C4-2B (cell line): ENCODE data around the gene FANK1.
"Not testable (repeated sequence)": the region's sequence is repeated elsewhere in the genome, so short reads cannot be mapped to it uniquely, and the experiment has no call there.

Source experiments
- H3K27ac ChIP-seq: fragments of 450-650 bp; 2 replicates; pipeline ENCODE4 v1.5.1; 2017
- CTCF ChIP-seq: fragments of 450-650 bp; conservative IDR thresholded peaks from 2 replicates; pipeline ENCODE4 v1.5.1; 2017; ENCODE audit warnings: mild to moderate bottlenecking
- ZFX ChIP-seq: fragments of 450-650 bp; IDR thresholded peaks from 2 replicates; pipeline ENCODE4 v1.6.1; 2017

FANK1 gene

GRCh38 chr10:125951290-125951689 is 54.9 kb downstream of the FANK1 start:
- H3K27ac ChIP-seq = no peak overlapping the region
- TF ChIP-seq CTCF = no peak
- TF ChIP-seq ZFX = no peak

- TF ChIP-seq ZFX (no peak), CTCF (no peak)
Measured at GRCh38 chr10:125953778-125954385, 57.5 kb downstream of the FANK1 start.

GRCh38 chr10:125955766-125956165 is 59.4 kb downstream of the FANK1 start:
- no peak for TF ChIP-seq ZFX
- TF ChIP-seq CTCF = no peak
- no peak overlapping the region for H3K27ac ChIP-seq

More at GRCh38 chr10:125953778-125954385, 57.5 kb downstream of the FANK1 start:
- H3K27ac ChIP-seq = no peak overlapping the region

GRCh38 chr10:125961743-125962142 is 65.4 kb downstream of the FANK1 start:
- TF ChIP-seq CTCF = peak; percentile 65
- no peak for TF ChIP-seq ZFX
- no peak overlapping the region for H3K27ac ChIP-seq

GRCh38 chr10:125962200-125962599 is 65.8 kb downstream of the FANK1 start:
- H3K27ac ChIP-seq = no peak overlapping the region
- TF ChIP-seq ZFX (no peak), CTCF (no peak)

- no peak overlapping the region for H3K27ac ChIP-seq
- TF ChIP-seq ZFX (no peak), CTCF (no peak)
Measured at GRCh38 chr10:125964558-125964957, 68.2 kb downstream of the FANK1 start.

GRCh38 chr10:125967533-125967932 is 71.2 kb downstream of the FANK1 start:
- TF ChIP-seq ZFX = no peak
- TF ChIP-seq CTCF = no peak
- no peak overlapping the region for H3K27ac ChIP-seq

GRCh38 chr10:125970077-125970630 is 73.8 kb downstream of the FANK1 start:
- H3K27ac ChIP-seq = not testable (repeated sequence)
